CD14-positive monocyte (primary cell): Measurements from ENCODE around the gene HLA-DOB. TPM values are rescaled to one million over a fixed set of nuclear protein-coding genes. Genes with fewer than 3 reads are reported as not detected.

ENCODE experiments used
- DNase-seq, 3 donors: peaks; one replicate each; pipeline ENCODE4 v3.0.0-alpha.2; 2011 to 2022
- H2AFZ ChIP-seq: 2 replicates; pipeline ENCODE4 v1.6.0; 2012; ENCODE audit warnings: mild to moderate bottlenecking, low read depth, low read length, inconsistent platforms; ENCODE audit not compliant: insufficient read depth, poor library complexity, severe bottlenecking
- H3K27ac ChIP-seq, 2 donors: 1 replicate in 1 of 2; 2 replicates in 1 of 2; pipeline ENCODE4 v1.5.1; 2012 to 2013; ENCODE audit warnings: low read length in 2 of 2, control low read depth in 1 of 2, inconsistent platforms in 1 of 2, low read depth in 1 of 2, mild to moderate bottlenecking in 1 of 2
- H3K27me3 ChIP-seq, 2 donors: one replicate each; pipeline versions ENCODE4 v1.6.0 to v1.6.1; 2011 to 2013; ENCODE audit warnings: low read length in 2 of 2; ENCODE audit not compliant: control insufficient read depth in 2 of 2, insufficient read depth in 2 of 2
- H3K36me3 ChIP-seq, 2 donors: replicated peaks in 1 of 2; 1 replicate in 1 of 2; 2 replicates in 1 of 2; pipeline versions ENCODE4 v1.5.1 to v1.6.1; 2012 to 2013; ENCODE audit warnings: low read length in 2 of 2, control low read depth in 1 of 2, inconsistent platforms in 1 of 2, mild to moderate bottlenecking in 1 of 2; ENCODE audit not compliant: insufficient read depth in 2 of 2, control insufficient read depth in 1 of 2
- H3K4me1 ChIP-seq, 2 donors: 1 replicate in 1 of 2; 2 replicates in 1 of 2; pipeline versions ENCODE4 v1.5.1 to v1.6.1; 2012 to 2013; ENCODE audit warnings: low read length in 2 of 2, control low read depth in 1 of 2, inconsistent platforms in 1 of 2, mild to moderate bottlenecking in 1 of 2, moderate library complexity in 1 of 2; ENCODE audit not compliant: insufficient read depth in 2 of 2, control insufficient read depth in 1 of 2
- H3K4me2 ChIP-seq: replicated peaks from 2 replicates; pipeline ENCODE3; 2012; ENCODE audit warnings: low read length, moderate library complexity, mild to moderate bottlenecking; ENCODE audit not compliant: poor library complexity, severe bottlenecking; ENCODE audit errors: extremely low read depth
- H3K4me3 ChIP-seq, 3 experiments: fragments of 200-600 bp in 1 of 3; sonication (generic) in 1 of 3; replicated peaks in 1 of 3; 1 replicate in 2 of 3; 2 replicates in 1 of 3; pipeline ENCODE4 v1.5.1; 2011 to 2013; ENCODE audit warnings: low read length in 3 of 3, mild to moderate bottlenecking in 3 of 3, control low read depth in 2 of 3, low read depth in 2 of 3, inconsistent platforms in 1 of 3, moderate library complexity in 1 of 3
- H3K79me2 ChIP-seq: 2 replicates; pipeline ENCODE4 v1.6.0; 2012; ENCODE audit warnings: mild to moderate bottlenecking, control low read depth, inconsistent platforms, low read length, moderate library complexity; ENCODE audit not compliant: insufficient read depth
- H3K9ac ChIP-seq: 2 replicates; pipeline ENCODE4 v1.6.0; 2017; ENCODE audit warnings: low read length, mild to moderate bottlenecking; ENCODE audit not compliant: insufficient read depth, poor library complexity, severe bottlenecking
- H3K9me3 ChIP-seq, 2 donors: replicated peaks in 1 of 2; 1 replicate in 1 of 2; 2 replicates in 1 of 2; pipeline versions ENCODE4 v1.5.1 to v1.6.1; 2012 to 2013; ENCODE audit warnings: low read length in 2 of 2, control low read depth in 1 of 2; ENCODE audit not compliant: control insufficient read depth in 1 of 2, insufficient read depth in 1 of 2
- H4K20me1 ChIP-seq: 2 replicates; pipeline ENCODE4 v1.6.0; 2012; ENCODE audit warnings: mild to moderate bottlenecking, low read length, control low read depth, moderate library complexity; ENCODE audit not compliant: insufficient read depth
- H3K27ac Mint-ChIP-seq, 7 donors: one replicate each; pipeline ENCODE4 v1.8.0; 2020; ENCODE audit warnings: mild to moderate bottlenecking in 7 of 7, mixed read lengths in 7 of 7, moderate library complexity in 6 of 7, inconsistent platforms in 2 of 7
- H3K27me3 Mint-ChIP-seq, 3 donors: one replicate each; pipeline ENCODE4 v1.8.0; 2021 to 2022; ENCODE audit warnings: low read depth in 3 of 3, mild to moderate bottlenecking in 3 of 3, mixed read lengths in 3 of 3, moderate library complexity in 3 of 3, inconsistent platforms in 1 of 3
- H3K36me3 Mint-ChIP-seq, 2 donors: one replicate each; pipeline ENCODE4 v1.8.0; 2020; ENCODE audit warnings: mixed read lengths in 2 of 2, inconsistent platforms in 1 of 2, mild to moderate bottlenecking in 1 of 2
- H3K4me1 Mint-ChIP-seq: one replicate; pipeline ENCODE4 v1.8.0; 2020; ENCODE audit warnings: mild to moderate bottlenecking, mixed read lengths
- H3K4me3 Mint-ChIP-seq, 2 donors: one replicate each; pipeline ENCODE4 v1.8.0; 2020; ENCODE audit warnings: mild to moderate bottlenecking in 2 of 2, mixed read lengths in 2 of 2, moderate library complexity in 1 of 2
- H3K9me3 Mint-ChIP-seq, 7 donors: one replicate each; pipeline ENCODE4 v1.8.0; 2020 to 2022; ENCODE audit warnings: mixed read lengths in 7 of 7, mild to moderate bottlenecking in 6 of 7, moderate library complexity in 6 of 7, inconsistent platforms in 2 of 7
- WGBS: methylation state at CpG from one replicate; pipeline ENCODE4 v1.1.5; 2013; ENCODE audit warnings: missing lambda C conversion rate; ENCODE audit not compliant: insufficient coverage; 5-methylcytosine and 5-hydroxymethylcytosine counted together
- intact Hi-C, 2 donors: fragments of 100-400 bp; cut with micrococcal nuclease; formaldehyde crosslinking; loops; one replicate each; pipeline versions ENCODE4 v1.15.0 to v1.15.1; 2023
- polyA plus RNA-seq, 3 donors: library from polyadenylated mRNA; depleted of rRNA in 1 of 3; unstranded in 2 of 3; stranded (reverse) in 1 of 3; fragments of 300-500 nt in 2 of 3; fragments of >200 nt in 1 of 3; fragmentation: Illumina TruSeq in 2 of 3; gene quantifications; 1 replicate in 2 of 3; 2 replicates in 1 of 3; pipeline ENCODE4 v1.2.3, GENCODE V29; 2012 to 2021
- TF ChIP-seq, protein P1 (sequence below): fragments of 200-600 bp; IDR thresholded peaks from one replicate; pipeline ENCODE4 v1.8.0; 2022; ENCODE audit warnings: antibody characterized with exemption, mild to moderate bottlenecking

Gene HLA-DOB
- polyA plus RNA-seq, 3 donors, result 0.25 to 6.2 (median 0.64) TPM

DNA sequence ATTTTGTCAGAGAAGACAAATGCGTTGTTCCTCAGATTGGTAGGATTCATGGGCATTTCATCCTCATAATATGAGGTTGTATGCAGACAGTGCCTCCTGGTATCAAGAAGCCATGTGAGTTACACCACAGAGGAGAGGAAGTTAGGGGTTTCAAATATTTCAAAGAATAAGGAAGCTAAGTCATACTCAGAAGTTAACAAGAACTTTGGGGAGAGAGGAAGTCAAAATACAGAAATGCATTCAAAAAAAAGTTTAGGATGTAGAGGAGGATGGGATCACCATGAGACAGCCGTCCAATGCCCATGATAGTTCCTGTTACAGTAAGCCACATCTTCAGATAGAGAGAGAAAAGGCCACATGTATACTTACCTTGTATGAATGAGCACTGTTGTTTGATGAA lies 22.3 kb downstream of the HLA-DOB start:
- Mint-ChIP-seq H3K4me3 (peak overlapping the region in 1 of 2 donors; percentile 81), H3K27ac (peak overlapping the region; percentile 88 to 98 (median 94)), H3K9me3 (peaks cover 7 to 9% (median 9%) of the 10 kb centered on the region in 7 donors), H3K27me3 (peaks cover 0 to 1% (median 0%) of the 10 kb centered on the region in 3 donors), H3K36me3 (peaks cover 2 to 3% of the 10 kb centered on the region in 2 donors), H3K4me1 (peaks cover 43% of the 10 kb centered on the region)
- Histone ChIP-seq H3K9me3 (peaks cover 5 to 6% of the 10 kb centered on the region in 2 donors), H2AFZ (no peak overlapping the region), H3K36me3 (no peaks in the 10 kb centered on the region), H3K4me3 (peak overlapping the region in 1 of 3 experiments; percentile 38), H3K4me2 (peak overlapping the region; percentile 54), H3K9ac (no peak overlapping the region), H4K20me1 (no peaks in the 10 kb centered on the region), H3K4me1 (peaks cover 43 to 46% of the 10 kb centered on the region in 2 donors), H3K79me2 (no peaks in the 10 kb centered on the region), H3K27ac (peak overlapping the region; percentile 69 to 77), H3K27me3 (no peaks in the 10 kb centered on the region)
- WGBS, result no CpG with 5 or more reads among the region's 2 CpGs
- intact Hi-C loops, result loop anchor here in 1 of 2 donors (10.0 kb wide), 2 partner anchors 90 to 550 kb away; no protein-coding TSS in a partner anchor
- peak; percentile 78 to 87 (median 87) for DNase-seq
- TF ChIP-seq, protein P1, sequence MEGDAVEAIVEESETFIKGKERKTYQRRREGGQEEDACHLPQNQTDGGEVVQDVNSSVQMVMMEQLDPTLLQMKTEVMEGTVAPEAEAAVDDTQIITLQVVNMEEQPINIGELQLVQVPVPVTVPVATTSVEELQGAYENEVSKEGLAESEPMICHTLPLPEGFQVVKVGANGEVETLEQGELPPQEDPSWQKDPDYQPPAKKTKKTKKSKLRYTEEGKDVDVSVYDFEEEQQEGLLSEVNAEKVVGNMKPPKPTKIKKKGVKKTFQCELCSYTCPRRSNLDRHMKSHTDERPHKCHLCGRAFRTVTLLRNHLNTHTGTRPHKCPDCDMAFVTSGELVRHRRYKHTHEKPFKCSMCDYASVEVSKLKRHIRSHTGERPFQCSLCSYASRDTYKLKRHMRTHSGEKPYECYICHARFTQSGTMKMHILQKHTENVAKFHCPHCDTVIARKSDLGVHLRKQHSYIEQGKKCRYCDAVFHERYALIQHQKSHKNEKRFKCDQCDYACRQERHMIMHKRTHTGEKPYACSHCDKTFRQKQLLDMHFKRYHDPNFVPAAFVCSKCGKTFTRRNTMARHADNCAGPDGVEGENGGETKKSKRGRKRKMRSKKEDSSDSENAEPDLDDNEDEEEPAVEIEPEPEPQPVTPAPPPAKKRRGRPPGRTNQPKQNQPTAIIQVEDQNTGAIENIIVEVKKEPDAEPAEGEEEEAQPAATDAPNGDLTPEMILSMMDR, result no peak

DNA sequence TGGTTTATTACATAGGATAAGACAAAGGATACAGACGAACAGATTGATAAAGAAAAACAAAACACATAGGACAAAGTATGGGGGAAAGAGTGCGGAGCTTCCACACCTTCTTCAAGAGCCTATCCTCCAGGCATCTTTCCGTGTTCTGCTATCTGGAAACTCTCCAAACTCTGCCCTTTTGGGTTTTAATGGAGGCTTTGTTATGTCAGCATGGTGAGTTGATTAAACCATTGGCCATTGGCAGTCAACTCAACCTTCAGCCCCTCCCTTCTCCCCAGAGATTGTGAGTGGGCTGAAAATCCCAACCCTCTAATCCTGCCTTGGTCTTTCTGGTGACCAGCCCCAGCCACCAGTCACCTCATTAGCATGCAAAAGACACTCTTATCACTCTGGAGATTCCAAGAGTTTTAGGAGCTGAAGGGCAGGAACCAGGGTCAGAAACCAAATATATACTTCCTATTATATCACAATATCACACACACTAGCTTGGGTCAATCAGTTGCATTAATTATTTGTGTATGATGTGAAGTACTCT lies 23.8 kb downstream of the HLA-DOB start:
- DNase-seq, result no peak
- TF ChIP-seq, protein P1, result no peak
- Histone ChIP-seq H3K9ac (no peak overlapping the region), H3K79me2 (no peaks in the 10 kb centered on the region), H3K9me3 (no peaks in the 10 kb centered on the region), H3K4me2 (no peak overlapping the region), H3K4me1 (peaks cover 43 to 46% of the 10 kb centered on the region in 2 donors), H4K20me1 (no peaks in the 10 kb centered on the region), H3K36me3 (no peaks in the 10 kb centered on the region), H2AFZ (no peak overlapping the region), H3K27ac (no peak overlapping the region), H3K27me3 (no peaks in the 10 kb centered on the region), H3K4me3 (no peak overlapping the region)
- no CpG with 5 or more reads among the region's 3 CpGs for WGBS
- no peak overlapping the region for H3K4me3 Mint-ChIP-seq
- H3K27me3 Mint-ChIP-seq, result peaks cover 1 to 5% (median 4%) of the 10 kb centered on the region in 3 donors
- peaks cover 0 to 2% (median 0%) of the 10 kb centered on the region in 7 donors for H3K9me3 Mint-ChIP-seq
- no peaks in the 10 kb centered on the region for H3K36me3 Mint-ChIP-seq
- H3K4me1 Mint-ChIP-seq, result peaks cover 43% of the 10 kb centered on the region
- intact Hi-C loops, result loop anchor here in 1 of 2 donors (10.0 kb wide), 2 partner anchors 88 to 548 kb away; no protein-coding TSS in a partner anchor
- H3K27ac Mint-ChIP-seq, result no peak overlapping the region
